ENCODE measurements around the gene CDCA5.

The CDCA5 gene

GRCh38 chr11:65107751-65108468 lies 24.1 kb upstream of the CDCA5 start:
- no peak for DNase-seq (ENCODE audit: low read depth in 1 of 2, low spot score in 1 of 2)

- no peak for DNase-seq (ENCODE audit: low read depth in 1 of 2, low spot score in 1 of 2)
Observed at GRCh38 chr11:65107078-65107477, 23.2 kb upstream of the CDCA5 start.

GRCh38 chr11:65104628-65105027 lies 20.8 kb upstream of the CDCA5 start:
- DNase-seq (ENCODE audit: low read depth in 1 of 2, low spot score in 1 of 2) = no peak

- no peak for DNase-seq (ENCODE audit: low read depth in 1 of 2, low spot score in 1 of 2)
Observed at GRCh38 chr11:65103476-65103875, 19.6 kb upstream of the CDCA5 start.

GRCh38 chr11:65102142-65103095 lies 18.6 kb upstream of the CDCA5 start:
- DNase-seq (ENCODE audit: low read depth in 1 of 2, low spot score in 1 of 2) = no peak

- no peak for DNase-seq (ENCODE audit: low read depth in 1 of 2, low spot score in 1 of 2)
Observed at GRCh38 chr11:65100674-65101350, 17.0 kb upstream of the CDCA5 start.

- no peak for DNase-seq (ENCODE audit: low read depth in 1 of 2, low spot score in 1 of 2)
Observed at GRCh38 chr11:65096926-65097325, 13.1 kb upstream of the CDCA5 start.

- DNase-seq (ENCODE audit: low read depth in 1 of 2, low spot score in 1 of 2) = peak; percentile 63 to 72
Observed at GRCh38 chr11:65095974-65096806, 12.3 kb upstream of the CDCA5 start, which contains the start of gene VPS51. Gene VPS51 (plus strand): TSS chr11:65096214. CDS start chr11:65096251, 37 bp downstream.

- no peak for DNase-seq (ENCODE audit: low read depth in 1 of 2, low spot score in 1 of 2)
Observed at GRCh38 chr11:65095427-65095826, 11.6 kb upstream of the CDCA5 start.

GRCh38 chr11:65090628-65091027 lies 6.8 kb upstream of the CDCA5 start:
- DNase-seq (ENCODE audit: low read depth in 1 of 2, low spot score in 1 of 2) = no peak

GRCh38 chr11:65089621-65090020 lies 5.8 kb upstream of the CDCA5 start:
- no peak for DNase-seq (ENCODE audit: low read depth in 1 of 2, low spot score in 1 of 2)

GRCh38 chr11:65087827-65088226 lies 4.0 kb upstream of the CDCA5 start:
- DNase-seq (ENCODE audit: low read depth in 1 of 2, low spot score in 1 of 2) = no peak

- no peak for DNase-seq (ENCODE audit: low read depth in 1 of 2, low spot score in 1 of 2)
Observed at GRCh38 chr11:65087216-65087615, 3.4 kb upstream of the CDCA5 start.

- no peak for DNase-seq (ENCODE audit: low read depth in 1 of 2, low spot score in 1 of 2)
Observed at GRCh38 chr11:65086809-65087208, 3.0 kb upstream of the CDCA5 start.

- DNase-seq (ENCODE audit: low read depth in 1 of 2, low spot score in 1 of 2) = no peak
Observed at GRCh38 chr11:65085446-65085845, 1.6 kb upstream of the CDCA5 start.

- DNase-seq (ENCODE audit: low read depth in 1 of 2, low spot score in 1 of 2) = no peak
Observed at GRCh38 chr11:65084598-65085375, 947 bp upstream of the CDCA5 start.

GRCh38 chr11:65083134-65083833 lies 556 bp downstream of the CDCA5 start:
- DNase-seq (ENCODE audit: low read depth in 1 of 2, low spot score in 1 of 2) = no peak

GRCh38 chr11:65078786-65079342 lies 5.0 kb downstream of the CDCA5 start:
- DNase-seq (ENCODE audit: low read depth in 1 of 2, low spot score in 1 of 2) = no peak

- peak; percentile 44 to 63 for DNase-seq (ENCODE audit: low read depth in 1 of 2, low spot score in 1 of 2)
Observed at GRCh38 chr11:65078151-65078550, 5.7 kb downstream of the CDCA5 start.
